ENCODE results near the gene PPM1M.

The PPM1M gene

DNA sequence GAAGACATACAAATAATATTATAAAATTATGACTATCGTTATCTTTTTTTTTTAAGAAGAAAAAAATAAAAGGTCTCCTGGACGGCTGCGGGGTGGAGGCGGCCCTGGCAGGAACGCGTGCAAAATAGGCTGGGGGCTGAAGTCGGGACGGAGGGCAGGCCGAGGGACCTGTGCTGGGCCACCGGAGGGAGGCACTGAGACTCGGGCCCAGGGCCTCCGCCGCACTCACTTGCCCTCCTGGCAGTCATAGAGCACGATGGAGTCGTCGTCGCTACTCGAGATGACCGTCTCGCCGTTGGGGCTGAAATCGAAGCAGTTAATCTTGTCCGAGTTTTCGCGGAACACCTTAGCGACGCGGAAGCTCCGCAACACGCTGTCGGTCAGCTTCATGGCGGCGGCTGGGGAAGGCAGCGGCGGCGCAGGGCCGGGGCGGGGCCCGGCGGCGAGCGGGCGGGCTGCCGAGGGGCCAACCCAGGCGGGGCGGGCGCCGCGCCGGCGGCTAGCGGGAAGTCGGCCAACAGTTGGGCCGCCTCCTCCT lies 32.5 kb downstream of the PPM1M start:
- H3K4me2 ChIP-seq (ENCODE audit: low read length): peak overlapping the region; percentile 97
- H3K27me3 ChIP-seq (ENCODE audit: control insufficient read depth, insufficient read depth, low read length): no peaks in the 10 kb centered on the region
- H2AFZ ChIP-seq: peak overlapping the region; percentile 85
- H3K27ac ChIP-seq: peak overlapping the region; percentile 96
- peaks cover 11% of the 10 kb centered on the region for H3K4me1 ChIP-seq
- H3K9ac ChIP-seq: peak overlapping the region; percentile 96
- H3K4me3 ChIP-seq (ENCODE audit: low read depth, low read length): peak overlapping the region; percentile 95
- no peaks in the 10 kb centered on the region for H3K9me3 ChIP-seq (ENCODE audit: control insufficient read depth, low read length)
- H3K79me2 ChIP-seq: peaks cover 44% of the 10 kb centered on the region
- H3K36me3 ChIP-seq (ENCODE audit: control insufficient read depth, insufficient read depth, low read length): no peaks in the 10 kb centered on the region
- TF ChIP-seq, protein P1, sequence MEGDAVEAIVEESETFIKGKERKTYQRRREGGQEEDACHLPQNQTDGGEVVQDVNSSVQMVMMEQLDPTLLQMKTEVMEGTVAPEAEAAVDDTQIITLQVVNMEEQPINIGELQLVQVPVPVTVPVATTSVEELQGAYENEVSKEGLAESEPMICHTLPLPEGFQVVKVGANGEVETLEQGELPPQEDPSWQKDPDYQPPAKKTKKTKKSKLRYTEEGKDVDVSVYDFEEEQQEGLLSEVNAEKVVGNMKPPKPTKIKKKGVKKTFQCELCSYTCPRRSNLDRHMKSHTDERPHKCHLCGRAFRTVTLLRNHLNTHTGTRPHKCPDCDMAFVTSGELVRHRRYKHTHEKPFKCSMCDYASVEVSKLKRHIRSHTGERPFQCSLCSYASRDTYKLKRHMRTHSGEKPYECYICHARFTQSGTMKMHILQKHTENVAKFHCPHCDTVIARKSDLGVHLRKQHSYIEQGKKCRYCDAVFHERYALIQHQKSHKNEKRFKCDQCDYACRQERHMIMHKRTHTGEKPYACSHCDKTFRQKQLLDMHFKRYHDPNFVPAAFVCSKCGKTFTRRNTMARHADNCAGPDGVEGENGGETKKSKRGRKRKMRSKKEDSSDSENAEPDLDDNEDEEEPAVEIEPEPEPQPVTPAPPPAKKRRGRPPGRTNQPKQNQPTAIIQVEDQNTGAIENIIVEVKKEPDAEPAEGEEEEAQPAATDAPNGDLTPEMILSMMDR (IDR thresholded peaks at IDR 0.05): peak; percentile 37

DNA sequence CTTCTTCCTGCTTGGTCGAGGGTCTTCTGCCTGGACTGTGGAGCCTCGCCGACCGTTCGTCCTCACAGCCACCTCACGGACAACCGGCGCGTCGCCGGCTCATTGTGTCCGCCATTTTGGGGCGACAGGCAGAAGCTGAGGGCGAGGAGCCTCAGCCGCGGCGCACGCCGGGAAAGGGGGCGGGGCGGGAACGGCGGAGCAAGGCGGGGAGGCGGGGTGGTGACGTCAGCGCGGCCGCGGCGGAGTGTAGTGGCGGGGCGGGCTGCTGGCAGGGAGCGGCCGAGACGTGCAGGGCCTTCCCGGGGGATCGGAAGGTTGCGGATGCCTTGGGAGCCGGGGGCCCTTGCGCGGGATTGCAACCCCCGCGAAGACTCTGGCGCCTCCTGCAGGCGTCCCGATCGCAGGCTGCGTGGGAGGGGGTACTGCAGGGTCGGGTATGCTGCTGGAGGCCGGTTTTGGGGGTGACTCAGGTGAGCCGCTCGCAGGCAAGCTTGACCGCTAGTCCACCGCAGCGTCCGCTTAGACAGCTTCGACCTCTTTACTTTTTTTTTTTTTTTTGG lies 33.0 kb downstream of the PPM1M start, which contains the start of gene WDR82:
Gene WDR82, minus strand, starts transcription at position 140 of the 560 bp plus-strand sequence. CDS start 288 bp downstream, outside the sequence.
- Histone ChIP-seq H3K9ac (peak within 1 kb of the TSS; percentile 96), H3K36me3 (ENCODE audit: control insufficient read depth, insufficient read depth, low read length) (no peaks in the 10 kb centered on the region), H2AFZ (peak within 1 kb of the TSS; percentile 85), H3K27me3 (ENCODE audit: control insufficient read depth, insufficient read depth, low read length) (no peaks in the 10 kb centered on the region), H3K9me3 (ENCODE audit: control insufficient read depth, low read length) (no peaks in the 10 kb centered on the region), H3K79me2 (peaks cover 40% of the 10 kb centered on the region), H3K4me3 (ENCODE audit: low read depth, low read length) (peak within 1 kb of the TSS; percentile 95), H3K4me1 (peaks cover 11% of the 10 kb centered on the region), H3K4me2 (ENCODE audit: low read length) (peak within 1 kb of the TSS; percentile 97), H3K27ac (peak within 1 kb of the TSS; percentile 96)
- TF ChIP-seq, protein P1 (IDR thresholded peaks at IDR 0.05): peak; percentile 40

DNA sequence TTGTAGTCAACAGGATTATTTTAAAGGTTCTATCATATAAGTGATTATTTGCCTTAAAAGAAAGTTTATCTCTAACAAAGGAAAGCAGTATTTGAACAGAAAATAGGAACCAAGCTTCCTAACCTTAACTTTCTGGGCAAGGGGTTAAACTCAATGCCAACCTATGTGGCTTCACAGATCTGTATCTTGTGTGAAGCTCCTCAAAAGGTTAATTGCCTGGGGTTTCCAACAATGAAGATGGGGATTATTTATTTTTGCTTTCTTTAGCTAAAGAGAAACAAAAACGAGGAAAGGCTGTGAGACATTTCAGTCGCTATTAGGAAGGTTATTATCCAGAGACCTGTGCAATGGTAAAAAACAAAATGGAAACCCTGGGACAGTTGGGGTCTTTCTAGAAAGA lies 34.0 kb downstream of the PPM1M start:
- H3K36me3 ChIP-seq (ENCODE audit: control insufficient read depth, insufficient read depth, low read length): no peaks in the 10 kb centered on the region
- no peak overlapping the region for H3K9ac ChIP-seq
- H3K27ac ChIP-seq: no peak overlapping the region
- H3K27me3 ChIP-seq (ENCODE audit: control insufficient read depth, insufficient read depth, low read length): no peaks in the 10 kb centered on the region
- peak overlapping the region; percentile 97 for H3K4me2 ChIP-seq (ENCODE audit: low read length)
- H3K79me2 ChIP-seq: peaks cover 30% of the 10 kb centered on the region
- peaks cover 11% of the 10 kb centered on the region for H3K4me1 ChIP-seq
- no peak overlapping the region for H2AFZ ChIP-seq
- H3K4me3 ChIP-seq (ENCODE audit: low read depth, low read length): no peak overlapping the region
- no peaks in the 10 kb centered on the region for H3K9me3 ChIP-seq (ENCODE audit: control insufficient read depth, low read length)
- TF ChIP-seq, protein P1 (IDR thresholded peaks at IDR 0.05): no peak

DNA sequence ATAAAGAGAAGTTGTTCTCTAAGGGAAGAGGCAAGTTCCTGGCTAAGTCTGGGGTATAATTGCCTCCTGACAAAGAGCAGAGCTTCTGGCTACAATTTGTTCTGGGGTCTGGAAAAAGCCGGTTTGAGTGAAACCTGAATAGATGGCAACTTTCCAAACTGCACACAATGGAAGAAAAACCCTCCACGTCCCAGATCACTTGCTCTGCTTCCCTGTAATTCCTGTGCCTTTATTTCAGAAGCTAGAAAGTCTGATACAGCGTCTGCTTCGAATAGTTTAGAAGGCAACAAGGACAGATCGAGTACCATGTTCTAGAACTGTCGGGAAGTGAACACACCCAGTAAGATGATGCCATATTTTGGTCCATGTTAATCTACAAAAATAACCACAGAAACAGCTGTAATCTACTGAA lies 34.5 kb downstream of the PPM1M start:
- TF ChIP-seq, protein P1 (IDR thresholded peaks at IDR 0.05): no peak
- Histone ChIP-seq H3K9me3 (ENCODE audit: control insufficient read depth, low read length) (no peaks in the 10 kb centered on the region), H3K27me3 (ENCODE audit: control insufficient read depth, insufficient read depth, low read length) (no peaks in the 10 kb centered on the region), H3K9ac (no peak overlapping the region), H3K79me2 (peaks cover 25% of the 10 kb centered on the region), H2AFZ (no peak overlapping the region), H3K4me3 (ENCODE audit: low read depth, low read length) (no peak overlapping the region), H3K27ac (no peak overlapping the region), H3K4me1 (peaks cover 11% of the 10 kb centered on the region), H3K36me3 (ENCODE audit: control insufficient read depth, insufficient read depth, low read length) (no peaks in the 10 kb centered on the region), H3K4me2 (ENCODE audit: low read length) (no peak overlapping the region)

Measured in parathyroid adenoma (tissue), 2 donors.